ENCODE measurements around the gene PIGS. TPM values are rescaled to one million over a fixed set of nuclear protein-coding genes. Genes with fewer than 3 reads are reported as not detected.
"Not testable (repeated sequence)": the region's sequence is repeated elsewhere in the genome, so short reads cannot be mapped to it uniquely, and the experiment has no call there.

Gene PIGS
- total and polyA plus RNA-seq, 4 donors: 7.3 to 29.5 (median 13.3) TPM

DNA sequence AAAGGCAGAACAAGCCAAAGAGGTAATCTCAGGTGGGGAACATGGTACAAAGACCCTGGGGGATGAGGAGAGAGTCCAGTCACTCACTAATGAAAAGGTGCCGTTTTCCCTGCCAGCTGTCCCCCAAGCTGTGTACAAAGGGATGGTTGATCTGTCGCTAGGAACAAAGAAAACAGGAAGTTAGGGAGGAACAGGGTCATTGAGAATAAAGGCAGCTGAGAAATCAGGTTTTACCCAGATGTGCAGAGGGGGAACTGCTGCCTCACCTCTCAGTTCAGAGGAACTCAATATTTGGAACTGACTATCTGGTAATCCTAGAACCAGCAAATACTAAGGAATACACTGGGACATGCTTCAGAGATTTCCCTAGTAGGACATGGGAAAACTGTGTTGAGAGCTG is 41.2 kb upstream of the PIGS start:
- Histone ChIP-seq H3K27me3 (ENCODE audit: control insufficient read depth in 4 of 4, insufficient read depth in 4 of 4, low read length in 3 of 4) (no peaks in the 10 kb centered on the region), H3K9me3 (ENCODE audit: control insufficient read depth in 4 of 4, low read length in 3 of 4) (no peaks in the 10 kb centered on the region), H3K36me3 (ENCODE audit: control insufficient read depth in 4 of 4, insufficient read depth in 3 of 4, low read depth in 1 of 4, low read length in 3 of 4) (peaks cover 14 to 56% (median 37%) of the 10 kb centered on the region in 4 donors), H3K4me1 (ENCODE audit: control insufficient read depth in 4 of 4, insufficient read depth in 4 of 4, low read length in 3 of 4) (no peaks in the 10 kb centered on the region), H3K4me3 (ENCODE audit: low read depth in 1 of 3, low read length in 3 of 3) (no peak overlapping the region), H3K27ac (ENCODE audit: low read depth in 1 of 2, low read length in 2 of 2) (no peak overlapping the region), H3K9ac (ENCODE audit: low read depth in 1 of 2, low read length in 2 of 2) (no peak overlapping the region)
- 56% methylated on average over 2 of the region's 2 CpGs for WGBS
- DNase-seq (ENCODE audit: low spot score): no peak
- TF ChIP-seq RAD21 (IDR thresholded peaks at IDR 0.05): no peak
- TF ChIP-seq, protein P1, sequence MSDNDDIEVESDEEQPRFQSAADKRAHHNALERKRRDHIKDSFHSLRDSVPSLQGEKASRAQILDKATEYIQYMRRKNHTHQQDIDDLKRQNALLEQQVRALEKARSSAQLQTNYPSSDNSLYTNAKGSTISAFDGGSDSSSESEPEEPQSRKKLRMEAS (IDR thresholded peaks at IDR 0.05): no peak
- no peak for TF ChIP-seq EGR1 (IDR thresholded peaks at IDR 0.05; ENCODE audit: low read depth in 2 of 2)
- no peak for TF ChIP-seq CTCF (IDR thresholded peaks at IDR 0.05; ENCODE audit: low read depth, low read length, missing input control)
- TF ChIP-seq, protein P2, sequence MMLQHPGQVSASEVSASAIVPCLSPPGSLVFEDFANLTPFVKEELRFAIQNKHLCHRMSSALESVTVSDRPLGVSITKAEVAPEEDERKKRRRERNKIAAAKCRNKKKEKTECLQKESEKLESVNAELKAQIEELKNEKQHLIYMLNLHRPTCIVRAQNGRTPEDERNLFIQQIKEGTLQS (IDR thresholded peaks at IDR 0.05): no peak
- TF ChIP-seq RXRA (IDR thresholded peaks at IDR 0.05): no peak
- no peak for TF ChIP-seq TAF1 (conservative IDR thresholded peaks at IDR 0.05)
- no peak for TF ChIP-seq NR2F2 (IDR thresholded peaks at IDR 0.05)
- no peak for TF ChIP-seq YY1 (IDR thresholded peaks at IDR 0.05)
- TF ChIP-seq FOXA2 (IDR thresholded peaks at IDR 0.05): no peak
- TF ChIP-seq SP1 (IDR thresholded peaks at IDR 0.05): no peak
- TF ChIP-seq, protein P3, sequence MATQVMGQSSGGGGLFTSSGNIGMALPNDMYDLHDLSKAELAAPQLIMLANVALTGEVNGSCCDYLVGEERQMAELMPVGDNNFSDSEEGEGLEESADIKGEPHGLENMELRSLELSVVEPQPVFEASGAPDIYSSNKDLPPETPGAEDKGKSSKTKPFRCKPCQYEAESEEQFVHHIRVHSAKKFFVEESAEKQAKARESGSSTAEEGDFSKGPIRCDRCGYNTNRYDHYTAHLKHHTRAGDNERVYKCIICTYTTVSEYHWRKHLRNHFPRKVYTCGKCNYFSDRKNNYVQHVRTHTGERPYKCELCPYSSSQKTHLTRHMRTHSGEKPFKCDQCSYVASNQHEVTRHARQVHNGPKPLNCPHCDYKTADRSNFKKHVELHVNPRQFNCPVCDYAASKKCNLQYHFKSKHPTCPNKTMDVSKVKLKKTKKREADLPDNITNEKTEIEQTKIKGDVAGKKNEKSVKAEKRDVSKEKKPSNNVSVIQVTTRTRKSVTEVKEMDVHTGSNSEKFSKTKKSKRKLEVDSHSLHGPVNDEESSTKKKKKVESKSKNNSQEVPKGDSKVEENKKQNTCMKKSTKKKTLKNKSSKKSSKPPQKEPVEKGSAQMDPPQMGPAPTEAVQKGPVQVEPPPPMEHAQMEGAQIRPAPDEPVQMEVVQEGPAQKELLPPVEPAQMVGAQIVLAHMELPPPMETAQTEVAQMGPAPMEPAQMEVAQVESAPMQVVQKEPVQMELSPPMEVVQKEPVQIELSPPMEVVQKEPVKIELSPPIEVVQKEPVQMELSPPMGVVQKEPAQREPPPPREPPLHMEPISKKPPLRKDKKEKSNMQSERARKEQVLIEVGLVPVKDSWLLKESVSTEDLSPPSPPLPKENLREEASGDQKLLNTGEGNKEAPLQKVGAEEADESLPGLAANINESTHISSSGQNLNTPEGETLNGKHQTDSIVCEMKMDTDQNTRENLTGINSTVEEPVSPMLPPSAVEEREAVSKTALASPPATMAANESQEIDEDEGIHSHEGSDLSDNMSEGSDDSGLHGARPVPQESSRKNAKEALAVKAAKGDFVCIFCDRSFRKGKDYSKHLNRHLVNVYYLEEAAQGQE (IDR thresholded peaks at IDR 0.05): no peak
- no peak for TF ChIP-seq JUND (IDR thresholded peaks at IDR 0.05)
- TF ChIP-seq FOXA1 (IDR thresholded peaks at IDR 0.05): no peak

DNA sequence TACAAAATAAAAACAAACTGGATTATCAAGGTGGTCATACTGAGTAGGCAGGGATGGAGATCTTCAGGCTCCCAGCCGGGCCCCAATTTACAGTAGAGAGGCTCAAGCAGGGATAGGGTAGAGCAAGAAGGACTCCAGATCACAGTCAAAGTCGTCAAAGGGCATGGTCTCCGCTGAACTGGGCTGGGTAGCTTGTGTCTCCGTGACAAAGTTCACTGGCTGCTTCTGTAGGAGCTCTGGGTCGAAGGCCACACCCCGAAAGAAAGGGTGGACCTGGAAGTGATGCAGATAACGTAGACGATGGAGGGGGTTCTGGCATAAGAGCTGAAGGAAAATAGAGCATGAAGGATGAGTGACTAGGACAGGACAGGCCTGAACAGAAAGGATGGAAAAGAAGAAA is 39.1 kb upstream of the PIGS start:
- no peaks in the 10 kb centered on the region for H3K27me3 ChIP-seq (ENCODE audit: control insufficient read depth in 4 of 4, insufficient read depth in 4 of 4, low read length in 3 of 4)
- no peak for DNase-seq (ENCODE audit: low spot score)
- WGBS: 73% methylated on average over 8 of the region's 8 CpGs
- peaks cover 9 to 34% (median 16%) of the 10 kb centered on the region in 4 donors for H3K36me3 ChIP-seq (ENCODE audit: control insufficient read depth in 4 of 4, insufficient read depth in 3 of 4, low read depth in 1 of 4, low read length in 3 of 4)
- no peaks in the 10 kb centered on the region for H3K9me3 ChIP-seq (ENCODE audit: control insufficient read depth in 4 of 4, low read length in 3 of 4)
- H3K4me1 ChIP-seq (ENCODE audit: control insufficient read depth in 4 of 4, insufficient read depth in 4 of 4, low read length in 3 of 4): no peaks in the 10 kb centered on the region
- no peak overlapping the region for H3K4me3 ChIP-seq (ENCODE audit: low read depth in 1 of 3, low read length in 3 of 3)
- no peak overlapping the region for H3K9ac ChIP-seq (ENCODE audit: low read depth in 1 of 2, low read length in 2 of 2)
- H3K27ac ChIP-seq (ENCODE audit: low read depth in 1 of 2, low read length in 2 of 2): no peak overlapping the region
- TF ChIP-seq NR2F2 (IDR thresholded peaks at IDR 0.05) (no peak), FOXA2 (IDR thresholded peaks at IDR 0.05) (no peak)
- TF ChIP-seq, protein P2 (IDR thresholded peaks at IDR 0.05): no peak

GRCh38 chr17:28604031-28604430 is 32.7 kb upstream of the PIGS start:
- not testable (repeated sequence) for H3K27me3 ChIP-seq (ENCODE audit: control insufficient read depth in 4 of 4, insufficient read depth in 4 of 4, low read length in 3 of 4); H3K27ac ChIP-seq (ENCODE audit: low read depth in 1 of 2, low read length in 2 of 2); H3K4me3 ChIP-seq (ENCODE audit: low read depth in 1 of 3, low read length in 3 of 3); H3K9ac ChIP-seq (ENCODE audit: low read depth in 1 of 2, low read length in 2 of 2); H3K4me1 ChIP-seq (ENCODE audit: control insufficient read depth in 4 of 4, insufficient read depth in 4 of 4, low read length in 3 of 4); H3K9me3 ChIP-seq (ENCODE audit: control insufficient read depth in 4 of 4, low read length in 3 of 4); H3K36me3 ChIP-seq (ENCODE audit: control insufficient read depth in 4 of 4, insufficient read depth in 3 of 4, low read depth in 1 of 4, low read length in 3 of 4); DNase-seq (ENCODE audit: low spot score)
- WGBS: 96% methylated on average over 31 of the region's 31 CpGs
